NCI-H2171 (cell line): ENCODE measurements around the gene CACNG1.
"Not testable (repeated sequence)": the region's sequence is repeated elsewhere in the genome, so short reads cannot be mapped to it uniquely, and the experiment has no call there.

Experiments
- DNase-seq: peaks from one replicate; lab custom pipeline; 2025; lab: John Stamatoyannopoulos, UW

The CACNG1 gene

GRCh38 chr17:67025216-67025792, 19.1 kb upstream of the CACNG1 start:
- no peak for DNase-seq

- DNase-seq = no peak
Measured at GRCh38 chr17:67026341-67026740, 18.0 kb upstream of the CACNG1 start.

GRCh38 chr17:67027031-67027628, 17.2 kb upstream of the CACNG1 start:
- no peak for DNase-seq

GRCh38 chr17:67030641-67031040, 13.7 kb upstream of the CACNG1 start:
- DNase-seq = no peak

- no peak for DNase-seq
Measured at GRCh38 chr17:67032382-67032781, 12.0 kb upstream of the CACNG1 start.

GRCh38 chr17:67032985-67033384, 11.4 kb upstream of the CACNG1 start:
- DNase-seq = no peak

- DNase-seq = no peak
Measured at GRCh38 chr17:67033613-67034012, 10.7 kb upstream of the CACNG1 start.

- DNase-seq = no peak
Measured at GRCh38 chr17:67035131-67036083, 8.9 kb upstream of the CACNG1 start.

GRCh38 chr17:67038861-67039365, 5.4 kb upstream of the CACNG1 start:
- no peak for DNase-seq

GRCh38 chr17:67040652-67041051, 3.7 kb upstream of the CACNG1 start:
- no peak for DNase-seq

GRCh38 chr17:67041119-67041518, 3.2 kb upstream of the CACNG1 start:
- not testable (repeated sequence) for DNase-seq

GRCh38 chr17:67041531-67041930, 2.8 kb upstream of the CACNG1 start:
- no peak for DNase-seq

GRCh38 chr17:67041941-67042899, 2.1 kb upstream of the CACNG1 start:
- peak; percentile 36 for DNase-seq

- DNase-seq = no peak
Measured at GRCh38 chr17:67043283-67043682, 1.1 kb upstream of the CACNG1 start.

GRCh38 chr17:67044940-67045339, 586 bp downstream of the CACNG1 start:
- DNase-seq = no peak

- DNase-seq = no peak
Measured at GRCh38 chr17:67046398-67046797, 2.0 kb downstream of the CACNG1 start.

GRCh38 chr17:67047382-67047781, 3.0 kb downstream of the CACNG1 start:
- DNase-seq = no peak

- no peak for DNase-seq
Measured at GRCh38 chr17:67049025-67049739, 4.8 kb downstream of the CACNG1 start.

GRCh38 chr17:67050066-67050465, 5.7 kb downstream of the CACNG1 start:
- DNase-seq = no peak

- DNase-seq = no peak
Measured at GRCh38 chr17:67050471-67051154, 6.3 kb downstream of the CACNG1 start.
